Measurements from ENCODE around the gene NUDT5. TPM values are rescaled to one million over a fixed set of nuclear protein-coding genes. Genes with fewer than 3 reads are reported as not detected.

Gene NUDT5
- total and polyA plus RNA-seq, 4 donors: 40.6 to 54.7 (median 51.1) TPM

DNA sequence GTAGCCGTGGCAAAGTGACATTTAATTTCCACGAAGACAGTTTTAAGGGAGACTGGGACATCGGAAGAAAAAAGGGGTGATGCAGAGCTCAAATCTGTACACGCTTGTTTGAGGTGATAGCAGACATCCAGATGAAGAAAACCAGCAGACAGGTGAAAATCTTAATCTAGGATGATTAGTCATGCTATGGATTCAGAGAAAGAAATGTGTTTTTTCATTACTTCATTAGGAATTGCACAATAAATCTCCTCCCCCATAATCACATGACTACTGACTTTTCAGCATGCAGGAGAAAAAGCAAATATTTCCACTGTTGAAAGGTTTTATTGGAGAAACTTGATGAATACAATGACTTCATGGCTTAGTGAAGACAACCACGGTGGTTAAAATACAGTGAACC, 2.5 kb downstream of the NUDT5 start:
- TF ChIP-seq, protein P1, sequence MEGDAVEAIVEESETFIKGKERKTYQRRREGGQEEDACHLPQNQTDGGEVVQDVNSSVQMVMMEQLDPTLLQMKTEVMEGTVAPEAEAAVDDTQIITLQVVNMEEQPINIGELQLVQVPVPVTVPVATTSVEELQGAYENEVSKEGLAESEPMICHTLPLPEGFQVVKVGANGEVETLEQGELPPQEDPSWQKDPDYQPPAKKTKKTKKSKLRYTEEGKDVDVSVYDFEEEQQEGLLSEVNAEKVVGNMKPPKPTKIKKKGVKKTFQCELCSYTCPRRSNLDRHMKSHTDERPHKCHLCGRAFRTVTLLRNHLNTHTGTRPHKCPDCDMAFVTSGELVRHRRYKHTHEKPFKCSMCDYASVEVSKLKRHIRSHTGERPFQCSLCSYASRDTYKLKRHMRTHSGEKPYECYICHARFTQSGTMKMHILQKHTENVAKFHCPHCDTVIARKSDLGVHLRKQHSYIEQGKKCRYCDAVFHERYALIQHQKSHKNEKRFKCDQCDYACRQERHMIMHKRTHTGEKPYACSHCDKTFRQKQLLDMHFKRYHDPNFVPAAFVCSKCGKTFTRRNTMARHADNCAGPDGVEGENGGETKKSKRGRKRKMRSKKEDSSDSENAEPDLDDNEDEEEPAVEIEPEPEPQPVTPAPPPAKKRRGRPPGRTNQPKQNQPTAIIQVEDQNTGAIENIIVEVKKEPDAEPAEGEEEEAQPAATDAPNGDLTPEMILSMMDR (IDR thresholded peaks at IDR 0.05; ENCODE audit: control extremely low read depth, extremely low read depth): no peak
- Histone ChIP-seq H3K36me3 (ENCODE audit: control insufficient read depth in 4 of 4, insufficient read depth in 4 of 4, low read length in 4 of 4) (peaks cover 0 to 5% (median 2%) of the 10 kb centered on the region in 4 donors), H3K27ac (ENCODE audit: low read depth in 1 of 2, low read length in 1 of 2) (no peak overlapping the region), H3K4me1 (ENCODE audit: control insufficient read depth in 5 of 5, insufficient read depth in 5 of 5, low read length in 5 of 5) (peaks cover 3 to 16% (median 7%) of the 10 kb centered on the region in 5 donors), H3K27me3 (ENCODE audit: control insufficient read depth in 3 of 3, insufficient read depth in 3 of 3, low read length in 2 of 3) (no peaks in the 10 kb centered on the region), H3K9me3 (ENCODE audit: control insufficient read depth in 4 of 4, insufficient read depth in 3 of 4, low read length in 3 of 4) (no peaks in the 10 kb centered on the region), H3K4me3 (no peak overlapping the region), H3K9ac (ENCODE audit: insufficient read depth in 1 of 2, low read length in 2 of 2) (no peak overlapping the region)
- 88 to 89% methylated on average over 5 of the region's 5 CpGs for WGBS, 2 donors
- peak in 2 of 3 donors; percentile 3 to 12 for DNase-seq
- ATAC-seq (ENCODE audit: insufficient read depth, low FRiP score): no peak

DNA sequence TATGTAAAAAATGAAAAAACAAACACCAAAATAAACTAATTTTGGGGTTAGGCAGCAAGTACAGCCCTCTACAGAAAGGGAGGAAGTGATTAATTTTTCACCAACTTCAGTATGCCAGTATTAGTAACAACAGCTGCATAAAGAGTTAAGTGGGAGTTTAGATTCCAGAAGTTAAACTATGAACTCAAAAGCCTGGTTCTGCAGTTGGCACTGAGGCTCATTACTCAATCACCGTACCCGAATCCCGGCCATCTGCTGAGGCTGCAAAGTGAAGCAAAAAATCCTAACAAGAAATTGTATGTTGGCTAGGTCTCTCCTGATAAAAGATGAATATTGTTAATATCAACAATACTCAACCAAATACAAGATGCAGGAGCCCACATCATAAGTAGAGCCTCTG, 4.0 kb downstream of the NUDT5 start:
- Histone ChIP-seq H3K9me3 (ENCODE audit: control insufficient read depth in 4 of 4, insufficient read depth in 3 of 4, low read length in 3 of 4) (no peaks in the 10 kb centered on the region), H3K36me3 (ENCODE audit: control insufficient read depth in 4 of 4, insufficient read depth in 4 of 4, low read length in 4 of 4) (peaks cover 2 to 6% (median 5%) of the 10 kb centered on the region in 4 donors), H3K27me3 (ENCODE audit: control insufficient read depth in 3 of 3, insufficient read depth in 3 of 3, low read length in 2 of 3) (no peaks in the 10 kb centered on the region), H3K9ac (ENCODE audit: insufficient read depth in 1 of 2, low read length in 2 of 2) (no peak overlapping the region), H3K4me1 (ENCODE audit: control insufficient read depth in 5 of 5, insufficient read depth in 5 of 5, low read length in 5 of 5) (peaks cover 3 to 11% (median 6%) of the 10 kb centered on the region in 5 donors), H3K4me3 (no peak overlapping the region), H3K27ac (ENCODE audit: low read depth in 1 of 2, low read length in 1 of 2) (no peak overlapping the region)
- WGBS, 2 donors: 16 to 42% methylated on average over 3 of the region's 3 CpGs
- DNase-seq (no peak), ATAC-seq (ENCODE audit: insufficient read depth, low FRiP score) (no peak)
- TF ChIP-seq, protein P1 (IDR thresholded peaks at IDR 0.05; ENCODE audit: control extremely low read depth, extremely low read depth): no peak

DNA sequence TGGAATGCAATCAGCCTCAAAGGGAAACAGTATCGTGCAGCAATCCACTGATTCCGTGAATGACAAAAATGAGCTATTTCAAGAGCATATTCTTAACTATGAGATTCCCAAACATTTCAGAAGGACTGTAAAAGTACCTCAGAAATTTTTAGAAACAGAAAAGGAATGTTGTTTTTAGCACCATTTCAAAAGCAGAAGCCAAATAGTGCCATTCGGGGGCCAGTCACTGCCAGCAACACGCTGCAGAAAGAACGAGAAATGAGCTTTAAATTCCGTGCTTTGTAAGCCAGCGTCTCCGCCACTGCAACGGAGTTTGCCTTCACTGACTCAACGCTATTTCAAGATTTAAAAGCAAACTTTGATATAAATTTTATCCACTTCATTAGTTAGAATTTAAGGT, 6.3 kb downstream of the NUDT5 start:
- Histone ChIP-seq H3K27ac (ENCODE audit: low read depth in 1 of 2, low read length in 1 of 2) (no peak overlapping the region), H3K4me3 (no peak overlapping the region), H3K9ac (ENCODE audit: insufficient read depth in 1 of 2, low read length in 2 of 2) (no peak overlapping the region), H3K4me1 (ENCODE audit: control insufficient read depth in 5 of 5, insufficient read depth in 5 of 5, low read length in 5 of 5) (peaks cover 3 to 6% (median 4%) of the 10 kb centered on the region in 5 donors), H3K9me3 (ENCODE audit: control insufficient read depth in 4 of 4, insufficient read depth in 3 of 4, low read length in 3 of 4) (no peaks in the 10 kb centered on the region), H3K27me3 (ENCODE audit: control insufficient read depth in 3 of 3, insufficient read depth in 3 of 3, low read length in 2 of 3) (no peaks in the 10 kb centered on the region), H3K36me3 (ENCODE audit: control insufficient read depth in 4 of 4, insufficient read depth in 4 of 4, low read length in 4 of 4) (peaks cover 5 to 16% (median 10%) of the 10 kb centered on the region in 4 donors)
- WGBS, 2 donors: 95 to 97% methylated on average over 10 of the region's 10 CpGs
- TF ChIP-seq, protein P1 (IDR thresholded peaks at IDR 0.05; ENCODE audit: control extremely low read depth, extremely low read depth): no peak
- DNase-seq (no peak), ATAC-seq (ENCODE audit: insufficient read depth, low FRiP score) (no peak)

DNA sequence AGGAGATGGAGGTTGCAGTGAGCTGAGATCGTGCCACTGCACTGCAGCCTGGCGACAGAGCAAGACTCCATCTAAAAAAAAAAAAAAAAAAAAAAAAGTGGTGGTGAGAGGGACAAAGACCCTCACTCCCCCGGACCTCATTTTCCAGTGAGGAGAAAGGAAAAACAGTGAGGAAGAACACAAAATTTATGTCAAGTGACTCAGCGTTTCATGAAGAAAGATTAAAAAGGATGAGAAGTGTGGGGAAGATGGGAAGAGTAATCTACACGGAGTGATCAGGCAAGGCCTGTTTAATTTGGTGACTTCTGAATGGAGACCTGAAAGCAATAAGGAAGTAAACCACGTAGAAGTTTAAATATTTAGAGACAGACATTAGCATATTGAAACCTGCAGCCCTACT, 7.0 kb downstream of the NUDT5 start:
- DNase-seq (no peak), ATAC-seq (ENCODE audit: insufficient read depth, low FRiP score) (no peak)
- Histone ChIP-seq H3K4me1 (ENCODE audit: control insufficient read depth in 5 of 5, insufficient read depth in 5 of 5, low read length in 5 of 5) (no peaks in the 10 kb centered on the region), H3K36me3 (ENCODE audit: control insufficient read depth in 4 of 4, insufficient read depth in 4 of 4, low read length in 4 of 4) (peaks cover 5 to 16% (median 10%) of the 10 kb centered on the region in 4 donors), H3K4me3 (no peak overlapping the region), H3K9me3 (ENCODE audit: control insufficient read depth in 4 of 4, insufficient read depth in 3 of 4, low read length in 3 of 4) (no peaks in the 10 kb centered on the region), H3K27ac (ENCODE audit: low read depth in 1 of 2, low read length in 1 of 2) (no peak overlapping the region), H3K9ac (ENCODE audit: insufficient read depth in 1 of 2, low read length in 2 of 2) (no peak overlapping the region), H3K27me3 (ENCODE audit: control insufficient read depth in 3 of 3, insufficient read depth in 3 of 3, low read length in 2 of 3) (no peaks in the 10 kb centered on the region)
- WGBS, 2 donors: 80 to 87% methylated on average over 6 of the region's 6 CpGs
- TF ChIP-seq, protein P1 (IDR thresholded peaks at IDR 0.05; ENCODE audit: control extremely low read depth, extremely low read depth): no peak

Data from lung (tissue), 12 donors.